ENCODE measurements around the gene LAPTM5. TPM values are rescaled to one million over a fixed set of nuclear protein-coding genes. Genes with fewer than 3 reads are reported as not detected.
A peak's percentile ranks its signal among the peaks of the same experiment; 100 is the strongest.

LAPTM5 gene
- total RNA-seq, 1 donor from 2014 or later, result 39.8 TPM

DNA sequence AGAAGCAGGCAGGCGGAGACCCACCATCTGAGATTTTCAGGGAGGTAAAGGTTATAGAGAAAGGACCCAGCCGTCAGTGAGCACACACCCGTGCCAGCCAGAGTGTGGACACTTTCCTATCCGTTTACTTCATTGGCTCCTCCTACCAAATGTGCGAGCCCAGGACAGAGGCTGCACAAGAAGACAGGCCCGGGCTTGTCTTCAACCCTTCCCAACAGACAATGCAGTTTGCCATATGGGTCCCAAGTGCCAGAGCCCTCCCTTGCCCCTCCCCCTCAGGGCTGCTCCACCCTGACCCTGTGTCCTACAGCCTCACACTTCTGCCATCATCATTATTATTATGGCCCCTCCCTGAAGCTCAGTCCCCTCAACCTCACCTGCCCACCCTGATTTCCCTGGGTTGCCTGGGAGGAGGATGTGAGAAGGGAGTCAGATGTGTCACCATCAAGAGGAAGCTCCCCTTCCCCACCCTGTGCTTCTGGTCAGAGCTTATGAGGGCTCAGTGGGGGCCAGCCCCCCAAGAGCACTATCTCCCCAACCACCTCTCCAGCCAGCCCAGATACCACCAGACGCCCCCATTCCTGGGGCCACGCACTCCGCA is 9.4 kb downstream of the LAPTM5 start:
- intact Hi-C loops (cut with DNase I), result no loop called here
- H3K36me3 ChIP-seq, result no peaks in the 10 kb centered on the region
- H3K27ac ChIP-seq, result no peak overlapping the region
- no peaks in the 10 kb centered on the region for H3K9me3 ChIP-seq
- H3K27me3 ChIP-seq, result no peaks in the 10 kb centered on the region
- H3K4me3 ChIP-seq, result no peak overlapping the region
- H3K4me1 ChIP-seq, result peaks cover 43% of the 10 kb centered on the region
- no peak for TF ChIP-seq POLR2AphosphoS5 (IDR thresholded peaks at IDR 0.05; ENCODE audit: insufficient read depth in 1 of 2, low read depth in 1 of 2)
- no peak for TF ChIP-seq POLR2A (IDR thresholded peaks at IDR 0.05)
- TF ChIP-seq, protein P1, sequence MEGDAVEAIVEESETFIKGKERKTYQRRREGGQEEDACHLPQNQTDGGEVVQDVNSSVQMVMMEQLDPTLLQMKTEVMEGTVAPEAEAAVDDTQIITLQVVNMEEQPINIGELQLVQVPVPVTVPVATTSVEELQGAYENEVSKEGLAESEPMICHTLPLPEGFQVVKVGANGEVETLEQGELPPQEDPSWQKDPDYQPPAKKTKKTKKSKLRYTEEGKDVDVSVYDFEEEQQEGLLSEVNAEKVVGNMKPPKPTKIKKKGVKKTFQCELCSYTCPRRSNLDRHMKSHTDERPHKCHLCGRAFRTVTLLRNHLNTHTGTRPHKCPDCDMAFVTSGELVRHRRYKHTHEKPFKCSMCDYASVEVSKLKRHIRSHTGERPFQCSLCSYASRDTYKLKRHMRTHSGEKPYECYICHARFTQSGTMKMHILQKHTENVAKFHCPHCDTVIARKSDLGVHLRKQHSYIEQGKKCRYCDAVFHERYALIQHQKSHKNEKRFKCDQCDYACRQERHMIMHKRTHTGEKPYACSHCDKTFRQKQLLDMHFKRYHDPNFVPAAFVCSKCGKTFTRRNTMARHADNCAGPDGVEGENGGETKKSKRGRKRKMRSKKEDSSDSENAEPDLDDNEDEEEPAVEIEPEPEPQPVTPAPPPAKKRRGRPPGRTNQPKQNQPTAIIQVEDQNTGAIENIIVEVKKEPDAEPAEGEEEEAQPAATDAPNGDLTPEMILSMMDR (IDR thresholded peaks at IDR 0.05), result no peak
- no peak for DNase-seq (ENCODE audit: extremely low spot score in 2 of 2)

DNA sequence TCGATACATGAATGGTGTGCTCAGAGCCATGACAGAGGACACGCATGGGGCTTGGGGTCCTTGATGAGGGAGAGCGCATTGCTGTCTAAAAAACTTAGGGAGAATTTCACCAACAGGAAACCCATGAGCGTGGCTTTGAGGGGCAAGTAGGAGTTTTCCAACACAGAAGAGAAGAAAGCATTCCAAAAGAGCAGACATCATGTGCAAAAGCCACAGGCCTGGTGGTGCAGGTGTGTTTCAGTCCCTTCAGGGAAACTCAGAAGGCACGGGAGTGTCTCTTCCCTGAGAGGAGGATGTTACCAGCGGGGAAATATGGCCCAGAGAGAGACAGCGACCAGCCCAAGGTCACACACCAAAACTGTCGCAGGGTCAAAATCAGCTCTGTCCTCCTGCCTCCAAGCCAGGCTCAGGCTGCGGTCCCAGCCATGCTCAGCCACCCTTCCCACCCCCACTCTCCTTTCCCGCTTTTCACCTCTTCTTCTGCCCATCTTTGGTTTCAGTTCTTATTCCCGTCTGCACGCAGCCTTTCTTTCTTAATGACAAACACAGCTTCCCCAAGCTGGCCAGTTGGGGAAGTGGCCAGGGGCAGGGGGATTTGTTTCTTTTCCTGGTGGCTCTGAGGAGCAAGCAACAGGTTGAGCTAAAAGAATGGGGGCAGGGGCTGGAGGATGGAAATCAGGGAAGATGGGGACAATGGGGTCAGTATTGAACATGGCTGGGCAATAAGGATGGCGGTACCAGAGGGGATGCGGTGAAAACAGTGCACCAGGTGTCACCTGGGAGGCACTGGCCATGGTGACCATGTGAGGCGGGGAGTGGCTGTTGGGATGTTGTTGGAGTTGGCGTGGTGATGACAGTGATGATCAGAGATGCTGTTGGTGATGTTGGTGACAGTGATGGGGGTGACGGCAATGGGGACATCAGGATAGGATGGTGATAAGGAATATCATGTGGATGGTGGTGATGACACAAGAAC is 10.3 kb downstream of the LAPTM5 start:
- no peak for DNase-seq (ENCODE audit: extremely low spot score in 2 of 2)

GRCh38 chr1:30746212-30747032 is 11.2 kb downstream of the LAPTM5 start:
- TF ChIP-seq POLR2A (IDR thresholded peaks at IDR 0.05), result no peak
- no peak for TF ChIP-seq POLR2AphosphoS5 (IDR thresholded peaks at IDR 0.05; ENCODE audit: insufficient read depth in 1 of 2, low read depth in 1 of 2)
- TF ChIP-seq, protein P1 (IDR thresholded peaks at IDR 0.05), result no peak
- H3K36me3 ChIP-seq, result no peaks in the 10 kb centered on the region
- H3K27ac ChIP-seq, result peak overlapping the region; percentile 11
- intact Hi-C loops (cut with DNase I), result no loop called here
- H3K4me3 ChIP-seq, result no peak overlapping the region
- peaks cover 37% of the 10 kb centered on the region for H3K4me1 ChIP-seq
- no peaks in the 10 kb centered on the region for H3K27me3 ChIP-seq
- no peaks in the 10 kb centered on the region for H3K9me3 ChIP-seq
- DNase-seq (ENCODE audit: extremely low spot score in 2 of 2), result no peak

More for the DNA sequence above, 10.3 kb downstream of the LAPTM5 start:
- Histone ChIP-seq H3K27ac (no peak overlapping the region), H3K36me3 (no peaks in the 10 kb centered on the region), H3K9me3 (no peaks in the 10 kb centered on the region), H3K4me3 (no peak overlapping the region), H3K4me1 (peaks cover 43% of the 10 kb centered on the region), H3K27me3 (no peaks in the 10 kb centered on the region)
- TF ChIP-seq POLR2A (IDR thresholded peaks at IDR 0.05), result no peak
- TF ChIP-seq, protein P1 (IDR thresholded peaks at IDR 0.05), result no peak
- TF ChIP-seq POLR2AphosphoS5 (IDR thresholded peaks at IDR 0.05; ENCODE audit: insufficient read depth in 1 of 2, low read depth in 1 of 2), result no peak
- intact Hi-C loops (cut with DNase I), result no loop called here

DNA sequence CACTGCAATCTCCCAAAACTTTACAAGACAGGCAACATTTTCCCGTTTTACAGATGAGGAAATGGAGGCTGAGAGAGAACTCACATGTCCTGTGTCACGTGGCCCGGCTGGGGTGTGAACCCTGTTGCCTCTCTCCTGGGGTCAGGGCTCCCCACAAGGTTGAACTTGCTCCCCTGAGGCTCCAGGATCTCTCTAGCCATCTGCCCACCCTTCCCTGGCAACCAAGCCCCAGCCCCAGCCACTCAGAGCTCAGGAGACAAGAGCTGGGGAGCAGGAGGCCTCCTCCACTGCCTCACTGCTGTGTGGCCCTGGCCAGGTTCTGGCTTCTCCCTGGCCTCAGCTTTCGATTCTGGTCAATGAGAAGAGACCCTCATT is 11.8 kb downstream of the LAPTM5 start:
- TF ChIP-seq POLR2AphosphoS5 (IDR thresholded peaks at IDR 0.05; ENCODE audit: insufficient read depth in 1 of 2, low read depth in 1 of 2) (no peak), POLR2A (IDR thresholded peaks at IDR 0.05) (no peak)
- TF ChIP-seq, protein P1 (IDR thresholded peaks at IDR 0.05), result no peak
- Histone ChIP-seq H3K27ac (peak overlapping the region; percentile 11), H3K9me3 (no peaks in the 10 kb centered on the region), H3K4me3 (no peak overlapping the region), H3K27me3 (no peaks in the 10 kb centered on the region), H3K4me1 (peaks cover 37% of the 10 kb centered on the region), H3K36me3 (no peaks in the 10 kb centered on the region)
- no peak for DNase-seq (ENCODE audit: extremely low spot score in 2 of 2)
- intact Hi-C loops (cut with DNase I), result no loop called here

All from vagina (tissue), 2 donors.